ENCODE data around the gene CYFIP1.

- no peak for TF ChIP-seq CTCF (IDR thresholded peaks at IDR 0.05 in 2 of 3, conservative IDR thresholded peaks at IDR 0.05 in 1 of 3; ENCODE audit: insufficient read depth in 2 of 3, low read depth in 1 of 3, low read length in 3 of 3)
- no peak for TF ChIP-seq CBFA2T2 (conservative IDR thresholded peaks at IDR 0.05)
- no peak for TF ChIP-seq USF2 (CRISPR knock-in tag; IDR thresholded peaks at IDR 0.05)
- TF ChIP-seq ELF4 (CRISPR knock-in tag; IDR thresholded peaks at IDR 0.05), result no peak
- TF ChIP-seq EP400 (IDR thresholded peaks at IDR 0.05), result no peak
- no peak for TF ChIP-seq STAG1 (CRISPR knock-in tag; IDR thresholded peaks at IDR 0.05; ENCODE audit: borderline replicate concordance)
- TF ChIP-seq ZKSCAN1 (IDR thresholded peaks at IDR 0.05; ENCODE audit: low read depth, low read length), result no peak
- no peak for TF ChIP-seq DACH1 (IDR thresholded peaks at IDR 0.05; ENCODE audit: partially characterized antibody)
- no peak for TF ChIP-seq ZNF561 (CRISPR knock-in tag; conservative IDR thresholded peaks at IDR 0.05)
- TF ChIP-seq ESRRA (IDR thresholded peaks at IDR 0.05; ENCODE audit: borderline replicate concordance, low read depth), result no peak
- no peak for TF ChIP-seq NRF1 (conservative IDR thresholded peaks at IDR 0.05 in 1 of 2, IDR thresholded peaks at IDR 0.05 in 1 of 2)
- TF ChIP-seq MYC (IDR thresholded peaks at IDR 0.05; ENCODE audit: low read depth, low read length), result no peak
- no peak for TF ChIP-seq MYC (CRISPR knock-in tag; IDR thresholded peaks at IDR 0.05; ENCODE audit: borderline replicate concordance, low read depth)
Observed at GRCh38 chr15:22846073-22846472, 134.1 kb downstream of the CYFIP1 start.

Data from K562 (cell line).